ENCODE measurements around the gene EXOC4. TPM values are rescaled to one million over a fixed set of nuclear protein-coding genes. Genes with fewer than 3 reads are reported as not detected.

Gene EXOC4
- total and polyA plus RNA-seq, 7 donors: 16.4 to 76.7 (median 50.7) TPM

DNA sequence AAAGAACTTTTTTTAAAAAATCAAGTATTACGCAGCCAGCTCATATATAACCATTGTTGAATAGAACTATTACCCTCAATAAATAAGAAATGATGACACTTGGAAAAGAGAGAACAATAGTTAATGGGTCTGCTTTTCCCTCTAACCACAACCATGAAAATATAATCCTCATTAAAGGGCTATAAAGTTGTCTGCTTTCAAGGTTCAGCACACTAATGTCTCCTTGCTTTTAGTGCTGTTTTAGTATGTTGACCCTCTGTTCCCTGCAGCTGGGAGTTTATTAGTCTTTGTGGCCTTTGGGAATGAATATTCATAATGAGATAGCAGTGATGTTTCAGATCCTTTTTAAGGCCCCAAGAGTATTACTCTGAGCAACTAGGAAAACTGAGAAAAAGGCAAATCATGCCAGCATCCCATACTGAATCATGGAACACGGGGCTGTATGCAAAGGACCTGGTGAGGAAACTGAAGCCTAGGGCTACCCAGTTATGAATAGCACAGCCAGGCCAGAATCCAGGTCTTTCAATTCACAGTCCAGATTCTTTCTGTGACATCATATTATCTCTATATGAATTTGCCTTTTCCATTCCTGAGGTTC lies 542.3 kb downstream of the EXOC4 start:
- intact Hi-C loops (cut with DNase I): no loop called here
- H3K4me3 ChIP-seq: no peak overlapping the region
- no peak for DNase-seq
- no peak overlapping the region for H3K27ac ChIP-seq
- H3K27me3 ChIP-seq: no peaks in the 10 kb centered on the region
- H3K4me1 ChIP-seq: no peaks in the 10 kb centered on the region
- no peak for TF ChIP-seq POLR2AphosphoS5 (IDR thresholded peaks at IDR 0.05)
- no peak for TF ChIP-seq POLR2A (IDR thresholded peaks at IDR 0.05)
- TF ChIP-seq EP300 (IDR thresholded peaks at IDR 0.05): no peak
- TF ChIP-seq, protein P1, sequence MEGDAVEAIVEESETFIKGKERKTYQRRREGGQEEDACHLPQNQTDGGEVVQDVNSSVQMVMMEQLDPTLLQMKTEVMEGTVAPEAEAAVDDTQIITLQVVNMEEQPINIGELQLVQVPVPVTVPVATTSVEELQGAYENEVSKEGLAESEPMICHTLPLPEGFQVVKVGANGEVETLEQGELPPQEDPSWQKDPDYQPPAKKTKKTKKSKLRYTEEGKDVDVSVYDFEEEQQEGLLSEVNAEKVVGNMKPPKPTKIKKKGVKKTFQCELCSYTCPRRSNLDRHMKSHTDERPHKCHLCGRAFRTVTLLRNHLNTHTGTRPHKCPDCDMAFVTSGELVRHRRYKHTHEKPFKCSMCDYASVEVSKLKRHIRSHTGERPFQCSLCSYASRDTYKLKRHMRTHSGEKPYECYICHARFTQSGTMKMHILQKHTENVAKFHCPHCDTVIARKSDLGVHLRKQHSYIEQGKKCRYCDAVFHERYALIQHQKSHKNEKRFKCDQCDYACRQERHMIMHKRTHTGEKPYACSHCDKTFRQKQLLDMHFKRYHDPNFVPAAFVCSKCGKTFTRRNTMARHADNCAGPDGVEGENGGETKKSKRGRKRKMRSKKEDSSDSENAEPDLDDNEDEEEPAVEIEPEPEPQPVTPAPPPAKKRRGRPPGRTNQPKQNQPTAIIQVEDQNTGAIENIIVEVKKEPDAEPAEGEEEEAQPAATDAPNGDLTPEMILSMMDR (IDR thresholded peaks at IDR 0.05): no peak
- H3K36me3 ChIP-seq: no peaks in the 10 kb centered on the region
- H3K9me3 ChIP-seq: no peaks in the 10 kb centered on the region
- WGBS, 2 donors: 89 to 97% methylated on average over 2 of the region's 2 CpGs

- no peak overlapping the region for H3K27ac ChIP-seq
- DNase-seq: no peak
- H3K9me3 ChIP-seq: no peaks in the 10 kb centered on the region
- intact Hi-C loops (cut with DNase I): no loop called here
- no peaks in the 10 kb centered on the region for H3K27me3 ChIP-seq
- no peaks in the 10 kb centered on the region for H3K4me1 ChIP-seq
- no peak overlapping the region for H3K4me3 ChIP-seq
- 88 to 94% methylated on average over 11 of the region's 11 CpGs for WGBS, 2 donors
- no peaks in the 10 kb centered on the region for H3K36me3 ChIP-seq
- TF ChIP-seq EP300 (IDR thresholded peaks at IDR 0.05): no peak
- TF ChIP-seq, protein P1 (IDR thresholded peaks at IDR 0.05): no peak
- no peak for TF ChIP-seq POLR2AphosphoS5 (IDR thresholded peaks at IDR 0.05)
Measured at GRCh38 chr7:133796782-133797745, 544.2 kb downstream of the EXOC4 start.

- DNase-seq: no peak
- Histone ChIP-seq H3K4me3 (no peak overlapping the region), H3K36me3 (no peaks in the 10 kb centered on the region), H3K9me3 (no peaks in the 10 kb centered on the region), H3K4me1 (no peaks in the 10 kb centered on the region), H3K27me3 (no peaks in the 10 kb centered on the region), H3K27ac (no peak overlapping the region)
- WGBS, 2 donors: 45 to 71% methylated on average over 3 of the region's 3 CpGs
- intact Hi-C loops (cut with DNase I): no loop called here
- TF ChIP-seq POLR2A (IDR thresholded peaks at IDR 0.05) (no peak), EP300 (IDR thresholded peaks at IDR 0.05) (no peak), POLR2AphosphoS5 (IDR thresholded peaks at IDR 0.05) (no peak)
- TF ChIP-seq, protein P1 (IDR thresholded peaks at IDR 0.05): no peak
Measured at GRCh38 chr7:133797818-133798520, 545.1 kb downstream of the EXOC4 start.

DNA sequence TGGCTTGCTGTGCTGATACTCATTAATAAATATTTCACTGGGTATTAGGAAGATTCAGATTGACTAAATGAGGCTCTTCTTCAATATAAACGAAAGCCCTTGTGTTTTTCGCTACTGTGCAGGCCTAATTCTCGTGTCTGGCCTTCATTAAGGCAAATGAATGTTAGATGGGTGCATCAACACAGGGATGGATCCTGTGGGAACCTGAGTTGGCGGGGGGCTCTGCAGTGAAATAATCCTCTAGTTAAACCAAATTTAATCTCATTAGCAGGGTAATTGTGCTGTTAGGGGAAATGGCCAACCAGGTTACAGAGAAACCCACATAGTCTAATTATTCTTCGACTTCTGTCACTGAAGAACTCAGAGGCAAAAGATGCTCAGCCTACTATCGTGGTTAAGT lies 548.5 kb downstream of the EXOC4 start:
- no peak overlapping the region for H3K27ac ChIP-seq
- H3K9me3 ChIP-seq: no peaks in the 10 kb centered on the region
- 88% methylated on average over 6 of the region's 6 CpGs for WGBS, 2 donors
- no peaks in the 10 kb centered on the region for H3K4me1 ChIP-seq
- intact Hi-C loops (cut with DNase I): no loop called here
- H3K27me3 ChIP-seq: no peaks in the 10 kb centered on the region
- TF ChIP-seq POLR2AphosphoS5 (IDR thresholded peaks at IDR 0.05) (no peak), EP300 (IDR thresholded peaks at IDR 0.05) (no peak), POLR2A (IDR thresholded peaks at IDR 0.05) (no peak)
- TF ChIP-seq, protein P1 (IDR thresholded peaks at IDR 0.05): no peak
- no peak for DNase-seq
- no peak overlapping the region for H3K4me3 ChIP-seq
- no peaks in the 10 kb centered on the region for H3K36me3 ChIP-seq

All from sigmoid colon (tissue), 7 donors.